Activated T-cell treated with anti-CD3 and anti-CD28 coated beads, Interleukin-2, amount 50 U/mL, for 72 hours (primary cell): ENCODE data around the gene TMEM45A. TPM values are rescaled to one million over a fixed set of nuclear protein-coding genes. Genes with fewer than 3 reads are reported as not detected.
"Not testable (repeated sequence)": the region's sequence is repeated elsewhere in the genome, so short reads cannot be mapped to it uniquely, and the experiment has no call there.

Source experiments
- ATAC-seq, 2 donors: fragments of 150-1000 bp; cut with Tn5 transposase; replicated peaks in 1 of 2; 2 replicates each; pipeline ENCODE4 v1.10.0; 2021; ENCODE audit warnings: moderate library complexity in 2 of 2, mild to moderate bottlenecking in 1 of 2
- DNase-seq, 2 donors: peaks; one replicate each; pipeline ENCODE4 v3.0.0; 2021 to 2022; ENCODE audit warnings: mixed read lengths in 1 of 2
- H3K27ac Mint-ChIP-seq: one replicate; pipeline ENCODE4 v1.8.0; 2022; ENCODE audit warnings: mild to moderate bottlenecking, moderate library complexity, mixed read lengths
- H3K27me3 Mint-ChIP-seq: one replicate; pipeline ENCODE4 v1.8.0; 2022; ENCODE audit warnings: low read depth, mixed read lengths
- H3K36me3 Mint-ChIP-seq, 2 donors: one replicate each; pipeline ENCODE4 v1.8.0; 2022; ENCODE audit warnings: mixed read lengths in 2 of 2, mild to moderate bottlenecking in 1 of 2; ENCODE audit not compliant: insufficient read depth in 2 of 2
- H3K4me1 Mint-ChIP-seq: one replicate; pipeline ENCODE4 v1.8.0; 2022; ENCODE audit warnings: low read depth, mixed read lengths
- H3K4me3 Mint-ChIP-seq, 2 donors: one replicate each; pipeline ENCODE4 v1.8.0; 2022; ENCODE audit warnings: mild to moderate bottlenecking in 2 of 2, mixed read lengths in 2 of 2, moderate library complexity in 2 of 2
- H3K9me3 Mint-ChIP-seq, 2 donors: one replicate each; pipeline ENCODE4 v1.8.0; 2022; ENCODE audit warnings: mixed read lengths in 2 of 2
- total RNA-seq, 2 donors: library from RNA; stranded (reverse); gene quantifications; one replicate each; pipeline ENCODE4 v1.2.3, GENCODE V29; 2022

Gene TMEM45A
- total RNA-seq, 2 donors from 2014 or later = 0.26 to 1.5 TPM

DNA sequence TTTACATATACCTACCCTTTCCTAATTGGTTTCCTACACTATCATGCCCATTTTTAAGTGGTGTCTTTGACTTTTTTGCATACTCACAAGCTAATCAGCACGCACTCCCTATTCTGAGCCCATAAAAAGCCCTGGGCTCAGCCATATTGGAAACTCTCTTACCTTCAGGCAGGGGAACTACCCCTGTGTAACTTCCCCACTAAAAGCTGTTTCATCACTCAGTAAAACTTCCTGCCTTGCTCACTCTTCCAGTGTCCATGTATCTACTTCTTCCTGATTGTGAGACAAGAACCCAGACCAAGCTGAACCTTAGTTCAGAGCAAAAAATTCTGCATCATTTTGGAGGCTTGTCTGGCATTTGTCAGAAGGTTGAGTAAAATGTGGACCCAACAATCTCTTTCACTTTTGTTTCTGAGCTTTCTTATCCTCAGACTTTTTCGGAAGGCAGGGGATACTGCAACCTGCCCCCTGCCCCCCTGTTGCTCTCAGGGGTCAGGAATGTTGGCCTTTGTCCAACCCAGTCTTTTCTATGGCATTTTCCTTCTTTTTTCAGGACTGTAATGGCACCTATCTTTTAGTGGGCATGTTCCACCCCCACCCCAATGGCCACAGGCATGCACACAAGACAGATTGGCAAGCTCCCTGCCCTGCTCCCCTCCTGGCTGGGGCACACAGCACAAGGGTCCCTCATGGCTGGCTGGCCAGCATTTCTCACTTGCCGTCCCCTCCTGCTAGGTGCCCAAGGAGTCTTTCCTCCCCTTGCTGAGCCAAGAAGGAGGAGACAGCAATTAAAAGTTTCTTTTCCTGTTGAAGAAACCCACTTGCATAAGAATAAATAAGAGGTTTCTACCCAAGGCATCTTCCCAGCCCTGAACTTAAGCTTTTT, 26.3 kb upstream of the TMEM45A start:
- H3K27ac Mint-ChIP-seq = no peak overlapping the region
- peaks cover 0 to 5% of the 10 kb centered on the region in 2 donors for H3K9me3 Mint-ChIP-seq
- no peak for DNase-seq
- H3K4me3 Mint-ChIP-seq = peak overlapping the region in 1 of 2 donors; percentile 47
- peak; percentile 25 to 68 for ATAC-seq
- peaks cover 3 to 4% of the 10 kb centered on the region in 2 donors for H3K36me3 Mint-ChIP-seq
- peaks cover 12% of the 10 kb centered on the region for H3K4me1 Mint-ChIP-seq
- H3K27me3 Mint-ChIP-seq = no peaks in the 10 kb centered on the region

DNA sequence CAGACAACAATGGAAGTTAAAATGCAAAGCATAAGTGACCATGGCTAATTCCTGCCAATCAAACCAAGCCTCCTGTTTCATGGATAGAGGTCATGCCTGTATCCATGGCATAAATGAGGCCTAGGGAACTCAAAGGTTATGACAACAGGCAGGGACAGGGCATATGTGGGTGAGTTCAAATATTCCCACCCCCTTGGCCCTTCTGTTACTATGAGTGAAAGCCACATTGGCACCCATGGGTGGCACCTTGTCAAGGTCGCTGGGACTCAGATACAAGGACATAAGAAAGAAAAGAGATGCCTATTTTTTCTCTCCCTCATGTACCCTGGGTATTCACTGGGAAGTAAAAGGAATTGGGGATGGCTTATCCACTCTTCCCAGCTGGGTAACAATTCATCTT, 25.3 kb upstream of the TMEM45A start:
- Mint-ChIP-seq H3K27ac (no peak overlapping the region), H3K27me3 (no peaks in the 10 kb centered on the region), H3K9me3 (peaks cover 0 to 5% of the 10 kb centered on the region in 2 donors), H3K4me3 (no peak overlapping the region), H3K4me1 (peaks cover 12% of the 10 kb centered on the region), H3K36me3 (peaks cover 3 to 4% of the 10 kb centered on the region in 2 donors)
- no peak for ATAC-seq
- no peak for DNase-seq

DNA sequence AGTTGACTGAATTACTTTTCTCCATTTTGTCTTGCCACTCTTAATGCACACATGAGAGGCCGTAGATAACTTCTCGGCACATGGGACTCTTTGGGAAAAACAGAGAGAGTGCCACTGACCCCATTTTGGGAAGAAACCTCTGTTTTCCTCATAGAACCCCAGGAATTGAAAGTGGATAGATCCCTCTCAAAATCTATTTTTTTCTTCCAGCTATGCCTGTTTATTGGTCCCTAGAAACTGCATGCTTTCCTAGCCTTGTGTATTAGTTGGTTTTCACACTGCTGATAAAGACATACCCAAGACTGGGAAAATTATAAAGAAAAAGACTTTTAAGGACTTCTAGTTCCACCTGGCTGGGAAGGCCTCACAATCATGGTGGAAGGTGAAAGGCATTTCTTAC, 23.7 kb upstream of the TMEM45A start:
- Mint-ChIP-seq H3K36me3 (peaks cover 3 to 4% of the 10 kb centered on the region in 2 donors), H3K27me3 (no peaks in the 10 kb centered on the region), H3K4me1 (peaks cover 12% of the 10 kb centered on the region), H3K27ac (no peak overlapping the region), H3K9me3 (peaks cover 0 to 5% of the 10 kb centered on the region in 2 donors), H3K4me3 (no peak overlapping the region)
- no peak for DNase-seq
- no peak for ATAC-seq

DNA sequence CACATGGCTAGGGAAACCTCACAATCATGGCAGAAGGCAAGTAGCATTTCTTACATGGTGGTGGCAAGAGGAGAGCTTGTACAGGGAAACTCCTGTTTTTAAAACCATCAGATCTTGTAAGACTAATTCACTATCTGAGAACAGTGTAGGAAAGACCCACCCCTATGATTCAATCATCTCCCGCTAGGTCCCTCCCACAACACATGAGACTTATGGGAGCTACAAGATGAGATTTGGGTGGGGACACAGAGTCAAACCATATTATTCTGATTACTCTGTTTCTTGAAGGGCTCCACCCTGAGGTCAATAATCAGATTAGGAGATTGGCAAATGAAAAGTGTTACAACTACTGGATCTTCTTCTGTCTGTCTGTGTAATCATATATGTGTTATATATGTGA, 21.5 kb upstream of the TMEM45A start:
- Mint-ChIP-seq H3K4me3 (no peak overlapping the region), H3K27me3 (no peaks in the 10 kb centered on the region), H3K27ac (no peak overlapping the region), H3K36me3 (peaks cover 3 to 4% of the 10 kb centered on the region in 2 donors), H3K9me3 (peaks cover 0 to 5% of the 10 kb centered on the region in 2 donors), H3K4me1 (peaks cover 10% of the 10 kb centered on the region)
- ATAC-seq (no peak), DNase-seq (no peak)

DNA sequence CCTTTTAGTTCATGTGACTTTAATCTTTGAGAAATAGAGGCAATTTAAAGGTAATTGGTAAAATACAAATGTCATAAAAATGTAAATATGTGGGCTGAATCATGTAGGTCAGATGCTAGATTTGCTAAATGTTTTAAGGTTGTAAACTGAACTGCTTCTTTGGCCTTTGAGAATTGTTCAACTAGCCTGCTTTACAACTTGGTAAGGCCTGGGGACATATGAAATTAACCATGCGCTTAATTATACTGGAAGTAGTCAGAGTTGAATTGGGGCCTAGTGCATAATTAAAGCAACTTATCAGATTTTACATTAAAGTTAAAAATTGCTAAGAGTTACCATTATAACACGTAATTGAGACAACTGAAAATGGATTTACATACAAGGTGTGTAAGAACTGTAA, 21.0 kb upstream of the TMEM45A start:
- peaks cover 3 to 4% of the 10 kb centered on the region in 2 donors for H3K36me3 Mint-ChIP-seq
- H3K4me1 Mint-ChIP-seq = peaks cover 5% of the 10 kb centered on the region
- ATAC-seq = no peak
- H3K9me3 Mint-ChIP-seq = peaks cover 0 to 5% of the 10 kb centered on the region in 2 donors
- no peaks in the 10 kb centered on the region for H3K27me3 Mint-ChIP-seq
- H3K27ac Mint-ChIP-seq = no peak overlapping the region
- DNase-seq = no peak
- no peak overlapping the region for H3K4me3 Mint-ChIP-seq

DNA sequence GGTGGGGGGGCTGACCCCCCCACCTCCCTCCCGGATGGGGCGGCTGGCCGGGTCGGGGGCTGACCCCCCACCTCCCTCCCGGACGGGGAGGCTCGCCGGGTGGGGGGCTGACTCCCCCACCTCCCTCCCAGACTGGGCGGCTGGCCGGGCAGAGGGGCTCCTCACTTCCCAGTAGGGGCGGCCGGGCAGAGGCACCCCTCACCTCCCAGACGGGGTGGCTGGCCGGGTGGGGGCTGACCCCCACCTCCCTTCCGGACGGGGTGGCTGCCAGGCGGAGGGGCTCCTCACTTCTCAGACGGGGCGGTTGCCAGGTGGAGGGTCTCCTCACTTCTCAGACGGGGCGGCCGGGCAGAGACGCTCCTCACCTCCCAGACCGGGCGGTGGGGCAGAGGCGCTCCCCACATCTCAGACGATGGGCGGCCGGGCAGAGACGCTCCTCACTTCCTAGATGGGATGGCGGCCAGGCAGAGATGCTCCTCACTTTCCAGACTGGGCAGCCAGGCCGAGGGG, 14.5 kb upstream of the TMEM45A start:
- ATAC-seq, DNase-seq, H3K27ac Mint-ChIP-seq, H3K4me1 Mint-ChIP-seq, H3K4me3 Mint-ChIP-seq, H3K27me3 Mint-ChIP-seq, H3K36me3 Mint-ChIP-seq, H3K9me3 Mint-ChIP-seq: not testable (repeated sequence)

DNA sequence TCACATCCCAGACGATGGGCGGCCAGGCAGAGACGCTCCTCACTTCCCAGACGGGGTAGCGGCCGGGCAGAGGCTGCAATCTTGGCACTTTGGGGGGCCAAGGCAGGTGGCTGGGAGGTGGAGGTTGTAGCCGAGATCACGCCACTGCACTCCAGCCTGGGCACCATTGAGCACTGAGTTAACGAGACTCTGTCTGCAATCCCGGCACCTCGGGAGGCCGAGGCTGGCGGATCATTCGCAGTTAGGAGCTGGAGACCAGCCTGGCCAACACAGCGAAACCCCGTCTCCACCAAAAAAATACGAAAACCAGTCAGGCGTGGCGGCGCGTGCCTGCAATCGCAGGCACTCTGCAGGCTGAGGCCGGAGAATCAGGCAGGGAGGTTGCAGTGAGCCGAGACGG, 13.9 kb upstream of the TMEM45A start:
- DNase-seq, H3K4me1 Mint-ChIP-seq, ATAC-seq, H3K9me3 Mint-ChIP-seq, H3K36me3 Mint-ChIP-seq, H3K27ac Mint-ChIP-seq, H3K4me3 Mint-ChIP-seq, H3K27me3 Mint-ChIP-seq: not testable (repeated sequence)

DNA sequence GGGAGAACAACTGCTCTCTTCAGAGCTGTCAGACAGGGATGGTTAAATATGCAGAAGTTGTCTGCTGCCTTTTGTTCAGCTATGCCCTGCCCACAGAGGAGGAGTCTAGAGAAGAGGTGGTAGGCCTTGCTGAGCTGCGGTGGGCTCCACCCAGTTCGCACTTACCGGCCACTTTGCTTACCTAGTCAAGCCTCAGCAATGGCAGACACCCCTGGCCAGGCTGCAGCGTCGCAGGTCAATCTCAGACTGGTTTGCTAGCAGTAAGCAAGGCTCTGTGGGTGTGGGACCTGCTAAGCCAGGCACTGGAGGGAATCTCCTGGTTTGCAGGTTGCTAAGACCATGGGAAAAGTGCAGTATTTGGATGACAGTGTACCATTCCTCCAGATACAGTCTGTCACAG, 12.3 kb upstream of the TMEM45A start:
- peaks cover 5% of the 10 kb centered on the region for H3K4me1 Mint-ChIP-seq
- no peak for DNase-seq
- ATAC-seq = no peak
- no peak overlapping the region for H3K27ac Mint-ChIP-seq
- no peaks in the 10 kb centered on the region for H3K9me3 Mint-ChIP-seq
- no peak overlapping the region for H3K4me3 Mint-ChIP-seq
- no peaks in the 10 kb centered on the region for H3K36me3 Mint-ChIP-seq
- peaks cover 7% of the 10 kb centered on the region for H3K27me3 Mint-ChIP-seq

DNA sequence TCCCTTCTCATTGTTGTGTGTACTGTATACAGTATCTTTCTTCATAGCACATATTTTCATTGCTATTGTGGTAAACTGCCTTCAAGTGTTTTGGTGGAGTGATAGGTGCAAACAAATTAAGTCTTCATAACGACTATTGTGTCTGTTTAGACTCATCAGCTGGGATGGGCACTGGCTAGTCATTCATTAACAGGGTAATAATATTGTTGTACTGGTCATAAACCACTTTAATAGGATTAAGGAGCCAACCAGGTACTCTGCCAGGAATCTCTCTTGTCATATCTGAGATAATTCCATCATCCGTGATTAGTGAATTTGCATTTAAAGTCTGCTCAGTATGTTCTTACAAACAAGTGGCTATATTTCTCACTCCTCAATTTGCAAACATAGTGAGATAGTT, 10.2 kb upstream of the TMEM45A start:
- H3K36me3 Mint-ChIP-seq = no peaks in the 10 kb centered on the region
- H3K27me3 Mint-ChIP-seq = peaks cover 7% of the 10 kb centered on the region
- no peak for DNase-seq
- H3K4me3 Mint-ChIP-seq = no peak overlapping the region
- no peak overlapping the region for H3K27ac Mint-ChIP-seq
- H3K9me3 Mint-ChIP-seq = no peaks in the 10 kb centered on the region
- H3K4me1 Mint-ChIP-seq = peaks cover 5% of the 10 kb centered on the region
- no peak for ATAC-seq

DNA sequence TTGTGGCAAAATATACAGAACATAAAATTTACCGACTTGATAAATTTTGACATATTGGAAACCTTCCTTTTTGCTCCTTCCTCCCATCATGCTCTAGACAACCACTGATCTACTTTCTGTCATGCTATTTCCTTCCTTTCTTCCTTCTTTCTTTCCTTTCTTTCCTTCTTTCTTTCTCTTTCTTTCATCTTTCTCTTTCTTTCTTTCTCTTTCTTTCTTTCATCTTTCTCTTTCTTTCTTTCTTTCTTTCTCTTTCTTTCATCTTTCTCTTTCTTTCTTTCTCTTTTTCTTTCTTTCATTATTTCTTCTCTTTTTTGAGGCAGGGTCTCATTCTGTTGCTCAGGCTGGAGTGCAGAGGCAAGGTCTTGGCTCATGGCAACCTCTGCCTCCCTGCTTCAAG, 8.9 kb upstream of the TMEM45A start:
- no peak for DNase-seq
- Mint-ChIP-seq H3K27me3 (peaks cover 7% of the 10 kb centered on the region), H3K27ac (no peak overlapping the region), H3K9me3 (no peaks in the 10 kb centered on the region), H3K36me3 (no peaks in the 10 kb centered on the region), H3K4me1 (peaks cover 5% of the 10 kb centered on the region), H3K4me3 (no peak overlapping the region)
- ATAC-seq = no peak

DNA sequence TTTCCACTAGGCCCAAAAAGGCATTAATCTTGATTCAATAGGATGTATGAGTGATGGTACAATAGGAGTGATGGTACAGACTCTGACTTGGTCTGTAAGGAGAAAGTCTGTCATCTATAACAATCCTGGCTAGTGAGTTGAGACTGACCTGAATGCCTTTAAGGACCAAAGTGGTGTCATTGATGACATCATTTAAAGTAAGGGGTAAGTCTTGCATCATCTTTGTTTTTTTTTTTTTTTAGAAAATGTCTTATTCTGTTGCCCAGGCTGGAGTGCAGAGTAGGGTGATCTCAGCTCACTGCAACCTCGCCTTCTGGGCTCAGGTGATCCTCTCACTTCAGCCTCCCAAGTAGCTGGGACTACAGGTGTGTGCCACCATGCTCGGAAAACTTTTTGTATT, 5.6 kb upstream of the TMEM45A start:
- H3K4me3 Mint-ChIP-seq = no peak overlapping the region

DNA sequence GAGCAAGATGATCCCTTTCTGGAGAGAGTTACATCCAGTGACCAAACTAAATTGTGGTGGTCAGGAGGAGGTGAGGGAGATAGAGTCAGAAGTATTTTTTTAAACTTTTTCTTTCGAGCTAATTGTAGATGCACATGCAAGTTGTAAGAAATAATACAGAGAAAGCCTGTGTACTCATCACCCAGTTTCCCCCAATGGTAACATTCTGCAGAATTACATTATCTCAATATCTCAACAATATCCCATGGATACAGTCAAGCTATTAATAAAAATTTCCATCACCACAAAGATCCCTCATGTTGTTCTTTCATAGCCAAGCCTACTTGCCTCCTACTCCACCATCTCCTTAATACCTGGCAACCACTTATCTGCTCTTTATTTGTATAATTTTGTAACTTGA, 3.3 kb upstream of the TMEM45A start:
- ATAC-seq (no peak), DNase-seq (no peak)
- Mint-ChIP-seq H3K4me1 (peaks cover 16% of the 10 kb centered on the region), H3K36me3 (no peaks in the 10 kb centered on the region), H3K27me3 (peaks cover 21% of the 10 kb centered on the region), H3K9me3 (no peaks in the 10 kb centered on the region), H3K27ac (no peak overlapping the region), H3K4me3 (no peak overlapping the region)

More for the DNA sequence above, 5.6 kb upstream of the TMEM45A start:
- Mint-ChIP-seq H3K9me3 (no peaks in the 10 kb centered on the region), H3K4me1 (peaks cover 8% of the 10 kb centered on the region), H3K27me3 (peaks cover 16% of the 10 kb centered on the region), H3K36me3 (no peaks in the 10 kb centered on the region), H3K27ac (no peak overlapping the region)
- ATAC-seq (peak in 1 of 2 donors; percentile 33), DNase-seq (no peak)

DNA sequence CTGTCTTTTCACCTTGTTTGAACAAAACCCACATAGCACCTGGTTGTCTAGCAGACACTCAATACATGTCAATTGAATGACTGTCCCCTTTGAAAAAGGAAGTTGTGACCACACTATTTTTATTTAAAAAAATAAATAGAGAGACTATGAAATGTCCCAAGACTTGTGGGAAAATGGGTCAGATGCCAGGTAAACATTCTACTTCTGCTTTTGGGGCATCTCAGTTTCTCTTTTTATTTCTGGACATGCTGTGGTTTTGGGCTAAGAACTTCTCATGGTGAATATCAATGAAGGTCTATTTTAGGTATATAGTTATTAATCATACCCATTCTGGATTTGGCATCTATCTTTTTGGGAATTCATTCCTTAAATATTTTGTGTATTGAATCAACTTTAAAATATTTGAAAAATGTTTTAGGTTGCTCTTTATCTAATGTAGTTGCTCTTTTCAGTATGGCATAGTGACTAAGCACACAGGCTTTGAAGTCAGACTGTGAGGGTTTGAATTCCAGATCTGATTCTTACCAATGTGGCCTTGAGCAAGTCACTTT, 4.4 kb downstream of the TMEM45A start:
- Mint-ChIP-seq H3K27me3 (peaks cover 38% of the 10 kb centered on the region), H3K9me3 (no peaks in the 10 kb centered on the region), H3K27ac (no peak overlapping the region), H3K4me1 (peaks cover 13% of the 10 kb centered on the region), H3K4me3 (no peak overlapping the region), H3K36me3 (no peaks in the 10 kb centered on the region)
- DNase-seq (no peak), ATAC-seq (no peak)
